Astrocyte (in vitro differentiated cells and primary cell): ENCODE data around the gene KLHL11. TPM values are rescaled to one million over a fixed set of nuclear protein-coding genes. Genes with fewer than 3 reads are reported as not detected.

Experiments used
- DNase-seq: peaks from one replicate; pipeline ENCODE4 v3.0.0-alpha.2; 2010; ENCODE audit warnings: low read depth
- FAIRE-seq: peaks from 2 replicates; lab custom pipeline; 2011; peaks lifted over from hg19 to GRCh38; lab: Jason Lieb, UNC
- H2AFZ ChIP-seq: 2 replicates; pipeline ENCODE4 v1.6.0; 2012; ENCODE audit warnings: low read depth, low read length, inconsistent platforms
- H3K27ac ChIP-seq: 2 replicates; pipeline ENCODE4 v1.5.1; 2011; ENCODE audit warnings: low read depth, low read length, inconsistent platforms
- H3K27me3 ChIP-seq: 2 replicates; pipeline ENCODE4 v1.6.0; 2011; ENCODE audit warnings: low read length, inconsistent platforms; ENCODE audit not compliant: insufficient read depth
- H3K36me3 ChIP-seq: 2 replicates; pipeline ENCODE4 v1.5.1; 2011; ENCODE audit warnings: low read length, inconsistent platforms; ENCODE audit not compliant: insufficient read depth
- H3K4me1 ChIP-seq: 2 replicates; pipeline ENCODE4 v1.5.1; 2011; ENCODE audit warnings: low read length, inconsistent platforms; ENCODE audit not compliant: insufficient read depth
- H3K4me2 ChIP-seq: 2 replicates; pipeline ENCODE4 v1.6.0; 2012; ENCODE audit warnings: low read length, inconsistent platforms
- H3K4me3 ChIP-seq: 2 replicates; pipeline ENCODE4 v1.5.1; 2011; ENCODE audit warnings: low read depth, mild to moderate bottlenecking, low read length, inconsistent platforms; ENCODE audit not compliant: insufficient read depth
- H3K79me2 ChIP-seq: 2 replicates; pipeline ENCODE4 v1.6.0; 2012; ENCODE audit warnings: mild to moderate bottlenecking, low read length, inconsistent platforms; ENCODE audit not compliant: insufficient read depth
- H3K9ac ChIP-seq: 2 replicates; pipeline ENCODE4 v1.6.0; 2012; ENCODE audit warnings: mild to moderate bottlenecking, low read length, inconsistent platforms
- H3K9me3 ChIP-seq: 2 replicates; pipeline ENCODE4 v1.5.1; 2012; ENCODE audit warnings: low read depth, mild to moderate bottlenecking, low read length, inconsistent platforms; ENCODE audit not compliant: insufficient read depth
- H4K20me1 ChIP-seq: 2 replicates; pipeline ENCODE4 v1.6.0; 2012; ENCODE audit warnings: low read length, inconsistent platforms; ENCODE audit not compliant: insufficient read depth
- H3K27ac Mint-ChIP-seq: one replicate; pipeline ENCODE4 v1.8.0; 2021; ENCODE audit warnings: mild to moderate bottlenecking, mixed read lengths; ENCODE audit not compliant: unreplicated experiment
- H3K27me3 Mint-ChIP-seq: one replicate; pipeline ENCODE4 v1.8.0; 2021; ENCODE audit warnings: low read depth, mixed read lengths; ENCODE audit not compliant: unreplicated experiment
- H3K36me3 Mint-ChIP-seq: one replicate; pipeline ENCODE4 v1.8.0; 2021; ENCODE audit warnings: low read depth, mixed read lengths; ENCODE audit not compliant: unreplicated experiment
- H3K4me1 Mint-ChIP-seq: one replicate; pipeline ENCODE4 v1.8.0; 2021; ENCODE audit warnings: low read depth, mixed read lengths; ENCODE audit not compliant: unreplicated experiment
- H3K4me3 Mint-ChIP-seq: one replicate; pipeline ENCODE4 v1.8.0; 2021; ENCODE audit warnings: mild to moderate bottlenecking, moderate library complexity, mixed read lengths; ENCODE audit not compliant: unreplicated experiment
- H3K9me3 Mint-ChIP-seq: one replicate; pipeline ENCODE4 v1.8.0; 2021; ENCODE audit warnings: mild to moderate bottlenecking, mixed read lengths; ENCODE audit not compliant: unreplicated experiment
- CTCF ChIP-seq: IDR thresholded peaks from 2 replicates; pipeline ENCODE4 v1.5.1; 2011; ENCODE audit warnings: low read depth, mild to moderate bottlenecking, inconsistent platforms, low read length, moderate library complexity; ENCODE audit not compliant: insufficient read depth
- EZH2 ChIP-seq: IDR thresholded peaks from 2 replicates; pipeline ENCODE4 v1.6.1; 2012; ENCODE audit warnings: mild to moderate bottlenecking, low read length, inconsistent platforms; ENCODE audit not compliant: insufficient read depth
- total RNA-seq: library from RNA; stranded (reverse); gene quantifications from 2 replicates; pipeline ENCODE4 v1.2.1, GENCODE V29; 2021

Gene KLHL11
- total RNA-seq, 1 donor from 2014 or later: 12.8 TPM

GRCh38 chr17:41823141-41823524 is 42.1 kb downstream of the KLHL11 start:
- Histone ChIP-seq H3K9ac (no peak overlapping the region), H3K79me2 (peaks cover 4% of the 10 kb centered on the region), H2AFZ (no peak overlapping the region), H3K36me3 (peaks cover 19% of the 10 kb centered on the region), H3K4me3 (no peak overlapping the region), H3K9me3 (no peaks in the 10 kb centered on the region), H4K20me1 (peaks cover 48% of the 10 kb centered on the region), H3K4me1 (no peaks in the 10 kb centered on the region), H3K4me2 (no peak overlapping the region), H3K27me3 (no peaks in the 10 kb centered on the region), H3K27ac (no peak overlapping the region)
- Mint-ChIP-seq H3K9me3 (no peaks in the 10 kb centered on the region), H3K4me1 (no peaks in the 10 kb centered on the region), H3K27ac (no peak overlapping the region), H3K4me3 (no peak overlapping the region), H3K36me3 (peaks cover 3% of the 10 kb centered on the region), H3K27me3 (no peaks in the 10 kb centered on the region)
- no peak for TF ChIP-seq CTCF
- TF ChIP-seq EZH2: no peak
- FAIRE-seq (no peak), DNase-seq (no peak)

GRCh38 chr17:41822216-41823140 is 42.7 kb downstream of the KLHL11 start:
- H3K27ac ChIP-seq: no peak overlapping the region
- Mint-ChIP-seq H3K9me3 (no peaks in the 10 kb centered on the region), H3K27ac (peak overlapping the region; percentile 66), H3K36me3 (peaks cover 3% of the 10 kb centered on the region), H3K4me1 (no peaks in the 10 kb centered on the region), H3K27me3 (no peaks in the 10 kb centered on the region), H3K4me3 (no peak overlapping the region)
- H3K4me2 ChIP-seq: no peak overlapping the region
- no peak overlapping the region for H2AFZ ChIP-seq
- no peak overlapping the region for H3K9ac ChIP-seq
- FAIRE-seq (no peak), DNase-seq (no peak)
- H3K4me1 ChIP-seq: no peaks in the 10 kb centered on the region
- no peaks in the 10 kb centered on the region for H3K9me3 ChIP-seq
- peaks cover 54% of the 10 kb centered on the region for H4K20me1 ChIP-seq
- peaks cover 10% of the 10 kb centered on the region for H3K79me2 ChIP-seq
- no peak overlapping the region for H3K4me3 ChIP-seq
- H3K27me3 ChIP-seq: no peaks in the 10 kb centered on the region
- TF ChIP-seq CTCF: no peak
- TF ChIP-seq EZH2: no peak
- peaks cover 16% of the 10 kb centered on the region for H3K36me3 ChIP-seq

GRCh38 chr17:41821776-41822175 is 43.4 kb downstream of the KLHL11 start:
- TF ChIP-seq EZH2 (no peak), CTCF (no peak)
- Histone ChIP-seq H4K20me1 (peaks cover 61% of the 10 kb centered on the region), H3K79me2 (peaks cover 17% of the 10 kb centered on the region), H3K36me3 (peaks cover 14% of the 10 kb centered on the region), H3K27ac (no peak overlapping the region), H3K9me3 (no peaks in the 10 kb centered on the region), H2AFZ (no peak overlapping the region), H3K27me3 (no peaks in the 10 kb centered on the region), H3K4me2 (no peak overlapping the region), H3K4me3 (no peak overlapping the region), H3K4me1 (peaks cover 3% of the 10 kb centered on the region), H3K9ac (no peak overlapping the region)
- peaks cover 3% of the 10 kb centered on the region for H3K4me1 Mint-ChIP-seq
- no peak overlapping the region for H3K27ac Mint-ChIP-seq
- no peaks in the 10 kb centered on the region for H3K9me3 Mint-ChIP-seq
- no peaks in the 10 kb centered on the region for H3K27me3 Mint-ChIP-seq
- H3K36me3 Mint-ChIP-seq: peaks cover 8% of the 10 kb centered on the region
- DNase-seq (no peak), FAIRE-seq (no peak)
- no peak overlapping the region for H3K4me3 Mint-ChIP-seq
